Calu3 (cell line): ENCODE data around the gene MTM1. TPM values are rescaled to one million over a fixed set of nuclear protein-coding genes. Genes with fewer than 3 reads are reported as not detected.

Experiments used
- BruUV-seq: library from RNA; stranded (reverse); fragments of 400-500 nt; replicated peaks from 2 replicates; lab custom pipeline; 2021; lab: Mats Ljungman, UMichigan
- CTCF ChIA-PET: fragments of 300-600 bp; sonication (Branson Sonifier 250); formaldehyde crosslinking; loops from one replicate; lab custom pipeline; 2022; ENCODE audit warnings: antibody characterized with exemption; lab: Charles Lee
- DNase-seq: peaks from one replicate; pipeline ENCODE4 v3.0.0; 2022
- H3K27ac Mint-ChIP-seq: one replicate; pipeline ENCODE4 v1.8.0; 2022; ENCODE audit warnings: mixed read lengths; ENCODE audit not compliant: unreplicated experiment
- H3K27me3 Mint-ChIP-seq: one replicate; pipeline ENCODE4 v1.8.0; 2022; ENCODE audit warnings: mixed read lengths; ENCODE audit not compliant: unreplicated experiment
- H3K36me3 Mint-ChIP-seq: one replicate; pipeline ENCODE4 v1.8.0; 2022; ENCODE audit warnings: mild to moderate bottlenecking, moderate library complexity, mixed read lengths; ENCODE audit not compliant: insufficient read depth, unreplicated experiment
- H3K4me1 Mint-ChIP-seq: one replicate; pipeline ENCODE4 v1.8.0; 2022; ENCODE audit warnings: mild to moderate bottlenecking, low read depth, mixed read lengths; ENCODE audit not compliant: unreplicated experiment
- H3K4me3 Mint-ChIP-seq: one replicate; pipeline ENCODE4 v1.8.0; 2022; ENCODE audit warnings: mild to moderate bottlenecking, low read depth, moderate library complexity, mixed read lengths; ENCODE audit not compliant: unreplicated experiment
- H3K9me3 Mint-ChIP-seq: one replicate; pipeline ENCODE4 v1.8.0; 2022; ENCODE audit warnings: low read depth, mixed read lengths; ENCODE audit not compliant: unreplicated experiment
- intact Hi-C: fragments of 100-400 bp; cut with micrococcal nuclease; formaldehyde crosslinking; loops from one replicate; pipeline ENCODE4 v1.10.0; 2022; ENCODE audit not compliant: unreplicated experiment
- total RNA-seq: library from RNA; stranded (reverse); gene quantifications from 2 replicates; pipeline ENCODE4 v1.2.3, GENCODE V29; 2022
- TF ChIP-seq, protein P1 (sequence below): fragments of 200-600 bp; IDR thresholded peaks from one replicate; pipeline ENCODE4 v1.8.0; 2022; ENCODE audit warnings: antibody characterized with exemption; ENCODE audit not compliant: unreplicated experiment

The MTM1 gene
- total RNA-seq, 1 experiment from 2014 or later: 13.2 TPM

DNA sequence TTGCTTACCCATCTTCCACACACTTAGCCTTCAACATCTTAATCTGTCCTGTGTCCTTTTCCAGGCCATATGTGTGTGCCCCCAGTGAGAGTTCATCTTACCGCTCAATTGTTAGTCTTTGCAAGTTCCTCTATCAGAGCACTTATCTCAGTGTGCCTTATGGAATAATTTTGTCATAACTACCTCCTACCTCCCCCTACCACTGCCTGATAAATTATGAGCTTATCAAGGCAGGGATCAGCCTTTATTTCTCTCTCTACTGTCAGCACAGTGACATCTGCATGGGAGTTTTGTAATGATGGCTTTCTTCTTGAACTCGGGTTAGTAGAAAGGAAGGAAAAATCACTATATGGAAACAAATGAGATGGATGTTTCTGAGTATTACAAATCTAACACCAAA lies 53.2 kb downstream of the MTM1 start:
- H3K27ac Mint-ChIP-seq: no peak overlapping the region
- H3K27me3 Mint-ChIP-seq: no peaks in the 10 kb centered on the region
- intact Hi-C loops: no loop called here
- CTCF ChIA-PET: no interaction called here
- no peak for DNase-seq
- no peak overlapping the region for H3K4me3 Mint-ChIP-seq
- H3K36me3 Mint-ChIP-seq: no peaks in the 10 kb centered on the region
- no TSS peak for BruUV-seq
- TF ChIP-seq, protein P1, sequence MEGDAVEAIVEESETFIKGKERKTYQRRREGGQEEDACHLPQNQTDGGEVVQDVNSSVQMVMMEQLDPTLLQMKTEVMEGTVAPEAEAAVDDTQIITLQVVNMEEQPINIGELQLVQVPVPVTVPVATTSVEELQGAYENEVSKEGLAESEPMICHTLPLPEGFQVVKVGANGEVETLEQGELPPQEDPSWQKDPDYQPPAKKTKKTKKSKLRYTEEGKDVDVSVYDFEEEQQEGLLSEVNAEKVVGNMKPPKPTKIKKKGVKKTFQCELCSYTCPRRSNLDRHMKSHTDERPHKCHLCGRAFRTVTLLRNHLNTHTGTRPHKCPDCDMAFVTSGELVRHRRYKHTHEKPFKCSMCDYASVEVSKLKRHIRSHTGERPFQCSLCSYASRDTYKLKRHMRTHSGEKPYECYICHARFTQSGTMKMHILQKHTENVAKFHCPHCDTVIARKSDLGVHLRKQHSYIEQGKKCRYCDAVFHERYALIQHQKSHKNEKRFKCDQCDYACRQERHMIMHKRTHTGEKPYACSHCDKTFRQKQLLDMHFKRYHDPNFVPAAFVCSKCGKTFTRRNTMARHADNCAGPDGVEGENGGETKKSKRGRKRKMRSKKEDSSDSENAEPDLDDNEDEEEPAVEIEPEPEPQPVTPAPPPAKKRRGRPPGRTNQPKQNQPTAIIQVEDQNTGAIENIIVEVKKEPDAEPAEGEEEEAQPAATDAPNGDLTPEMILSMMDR: no peak
- no peaks in the 10 kb centered on the region for H3K9me3 Mint-ChIP-seq
- no peaks in the 10 kb centered on the region for H3K4me1 Mint-ChIP-seq

DNA sequence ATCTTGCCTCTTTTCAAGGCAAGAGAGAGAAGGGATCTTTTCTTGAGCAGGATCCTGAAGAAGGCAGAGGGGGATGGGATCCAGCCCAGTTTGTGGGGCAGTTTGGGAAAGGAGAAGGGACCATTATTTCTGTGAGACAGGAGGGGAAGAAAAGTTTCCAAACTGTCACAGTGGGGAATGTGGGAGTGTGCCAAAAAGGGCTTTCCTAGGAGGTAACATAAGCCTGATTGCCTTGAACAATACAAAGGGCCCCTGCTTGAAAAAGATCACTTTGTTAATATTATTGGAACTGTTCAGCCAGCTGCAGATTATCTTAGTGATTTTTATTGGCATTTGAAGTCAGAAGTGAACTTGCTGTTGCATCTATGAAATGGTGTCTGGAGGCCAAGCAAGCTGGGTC lies 55.2 kb downstream of the MTM1 start:
- CTCF ChIA-PET: no interaction called here
- no peaks in the 10 kb centered on the region for H3K9me3 Mint-ChIP-seq
- H3K4me1 Mint-ChIP-seq: no peaks in the 10 kb centered on the region

DNA sequence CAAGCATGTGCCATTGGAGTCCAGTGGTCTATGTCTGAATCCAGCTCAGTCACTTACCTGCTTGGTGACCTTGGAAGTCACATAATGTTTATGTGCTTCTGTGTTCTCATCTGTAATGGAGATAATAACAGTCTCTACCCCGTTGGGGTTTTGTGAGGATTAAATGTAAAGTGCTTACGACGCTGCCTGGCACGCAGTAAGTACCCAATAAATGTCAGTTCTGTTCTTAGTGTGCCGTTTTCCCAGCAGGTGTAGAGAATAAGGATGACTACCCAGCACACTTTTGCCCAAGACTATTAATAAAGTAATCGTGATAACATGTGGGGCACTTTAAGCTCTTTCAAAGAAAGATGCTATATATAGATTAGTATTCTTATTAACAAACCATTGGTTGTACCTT lies 56.7 kb downstream of the MTM1 start:
- CTCF ChIA-PET: no interaction called here
- Mint-ChIP-seq H3K4me3 (no peak overlapping the region), H3K9me3 (no peaks in the 10 kb centered on the region), H3K4me1 (no peaks in the 10 kb centered on the region), H3K36me3 (no peaks in the 10 kb centered on the region), H3K27ac (no peak overlapping the region), H3K27me3 (no peaks in the 10 kb centered on the region)
- BruUV-seq: no TSS peak
- TF ChIP-seq, protein P1: no peak
- intact Hi-C loops: no loop called here
- no peak for DNase-seq

More for the DNA sequence above, 55.2 kb downstream of the MTM1 start:
- DNase-seq: no peak
- intact Hi-C loops: no loop called here
- Mint-ChIP-seq H3K27me3 (no peaks in the 10 kb centered on the region), H3K36me3 (no peaks in the 10 kb centered on the region), H3K27ac (no peak overlapping the region), H3K4me3 (no peak overlapping the region)
- BruUV-seq: no TSS peak
- TF ChIP-seq, protein P1: no peak

DNA sequence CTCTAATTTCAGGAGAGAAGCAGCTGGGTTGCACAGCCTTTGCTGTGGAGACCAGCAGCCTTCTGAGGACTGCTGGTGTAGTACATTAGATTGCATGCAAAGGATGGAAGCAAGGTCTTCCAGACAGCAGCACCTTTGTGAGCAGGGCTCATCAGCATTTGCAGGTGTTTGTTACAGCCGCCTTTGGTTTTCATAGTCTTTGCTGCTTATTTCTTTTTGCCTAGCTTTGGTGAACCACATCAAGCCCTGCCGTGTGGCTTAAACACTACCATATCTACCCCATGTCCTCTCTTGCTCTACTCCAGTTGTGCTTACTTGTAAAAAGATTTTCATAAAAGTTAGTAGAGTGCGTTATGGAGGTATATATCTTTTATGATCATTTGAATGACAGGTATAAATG lies 57.5 kb downstream of the MTM1 start:
- Mint-ChIP-seq H3K27me3 (no peaks in the 10 kb centered on the region), H3K36me3 (no peaks in the 10 kb centered on the region), H3K4me1 (no peaks in the 10 kb centered on the region), H3K4me3 (no peak overlapping the region), H3K27ac (no peak overlapping the region), H3K9me3 (no peaks in the 10 kb centered on the region)
- DNase-seq: no peak
- CTCF ChIA-PET: no interaction called here
- TF ChIP-seq, protein P1: no peak
- intact Hi-C loops: no loop called here
- no TSS peak for BruUV-seq
